22Rv1 (cell line): Measurements from ENCODE around the gene LIMK2.

Source experiments
- H3K27ac ChIP-seq: fragments of 450-650 bp; 2 replicates; pipeline ENCODE4 v1.5.1; 2017
- CTCF ChIP-seq: fragments of 450-650 bp; IDR thresholded peaks from 2 replicates; pipeline ENCODE4 v1.5.1; 2017; ENCODE audit warnings: mild to moderate bottlenecking
- ZFX ChIP-seq: fragments of 450-650 bp; IDR thresholded peaks from 2 replicates; pipeline ENCODE4 v1.6.1; 2017; ENCODE audit warnings: antibody characterized with exemption, borderline replicate concordance

Gene LIMK2

GRCh38 chr22:31288496-31289240 is 76.6 kb downstream of the LIMK2 start:
- TF ChIP-seq CTCF (no peak), ZFX (no peak)
- H3K27ac ChIP-seq = no peak overlapping the region

- peak overlapping the region; percentile 75; the same call in 1 of the 2 replicates for H3K27ac ChIP-seq
- TF ChIP-seq ZFX (no peak), CTCF (no peak)
Observed at GRCh38 chr22:31289344-31289743, 77.2 kb downstream of the LIMK2 start.

- H3K27ac ChIP-seq = peak overlapping the region; percentile 75
- TF ChIP-seq ZFX (no peak), CTCF (no peak)
Observed at GRCh38 chr22:31290494-31291471, 78.7 kb downstream of the LIMK2 start.

- TF ChIP-seq ZFX (no peak), CTCF (no peak)
- peak overlapping the region; percentile 75 for H3K27ac ChIP-seq
Observed at GRCh38 chr22:31291481-31292235, 79.6 kb downstream of the LIMK2 start.

GRCh38 chr22:31292236-31292989 is 80.3 kb downstream of the LIMK2 start, which contains the start of gene PIK3IP1:
PIK3IP1 (minus strand) TSS chr22:31292488; CDS start chr22:31292344, 144 bp downstream.
- TF ChIP-seq ZFX = no peak
- peak; percentile 58 for TF ChIP-seq CTCF
- H3K27ac ChIP-seq = peak within 1 kb of the TSS; percentile 75

- TF ChIP-seq ZFX = no peak
- no peak for TF ChIP-seq CTCF
- no peak overlapping the region for H3K27ac ChIP-seq
Observed at GRCh38 chr22:31295360-31295759, 83.3 kb downstream of the LIMK2 start.
